NCI-H510A treated with DMSO at 0.1 percent for 48 hours (cell line): ENCODE measurements around the gene PCGF3.
"Not testable (repeated sequence)": the region's sequence is repeated elsewhere in the genome, so short reads cannot be mapped to it uniquely, and the experiment has no call there.

Experiments
- DNase-seq: peaks from one replicate; lab custom pipeline; 2025; lab: John Stamatoyannopoulos, UW

PCGF3 gene

DNA sequence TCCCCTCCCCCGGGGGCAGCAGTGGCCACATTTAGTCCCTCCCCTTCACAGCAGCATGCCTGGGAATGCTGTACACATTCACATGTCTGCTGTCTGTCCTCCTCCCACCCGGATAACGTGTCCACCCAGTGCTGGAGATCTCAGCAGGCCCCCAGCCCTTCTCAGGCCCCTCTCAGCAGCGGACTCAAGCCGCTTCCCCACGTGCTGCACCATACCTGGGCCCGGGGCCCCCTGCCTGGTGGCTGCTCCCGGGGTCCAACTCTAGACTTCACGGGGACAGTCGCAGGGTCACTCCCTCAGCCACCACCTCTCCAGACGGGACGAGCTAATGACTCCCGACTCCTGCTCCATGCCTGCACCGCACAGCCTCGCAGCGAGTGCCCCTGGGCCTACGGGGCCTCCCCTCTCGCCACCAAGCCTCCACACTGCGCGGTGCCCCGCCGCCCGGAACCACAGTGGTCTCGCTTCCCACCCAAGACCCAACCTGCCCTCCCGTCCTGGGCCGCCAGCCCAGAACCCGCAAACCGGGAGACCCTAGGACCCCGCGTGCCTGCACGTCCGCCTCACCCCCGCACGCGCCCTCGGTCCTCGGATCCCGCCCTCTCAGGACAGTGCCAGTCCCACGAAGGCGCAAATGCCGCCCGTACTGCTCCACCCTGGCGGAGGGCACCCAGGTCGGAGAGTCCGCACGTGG is 1.3 kb upstream of the PCGF3 start:
- DNase-seq, result no peak

DNA sequence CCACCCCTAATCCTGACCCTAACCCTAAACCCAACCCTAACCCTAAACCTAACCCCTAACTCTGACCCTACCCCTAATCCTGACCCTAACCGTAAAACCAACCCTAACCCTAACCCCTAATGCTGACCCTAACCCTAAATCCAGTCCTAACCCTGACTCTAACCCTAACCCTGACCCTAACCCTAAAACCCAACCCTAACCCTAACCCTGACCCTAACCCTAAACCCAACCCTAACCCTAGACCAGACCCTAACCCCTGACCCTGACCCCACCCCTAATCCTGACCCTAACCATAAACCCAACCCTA is 708 bp upstream of the PCGF3 start:
- DNase-seq, result no peak

DNA sequence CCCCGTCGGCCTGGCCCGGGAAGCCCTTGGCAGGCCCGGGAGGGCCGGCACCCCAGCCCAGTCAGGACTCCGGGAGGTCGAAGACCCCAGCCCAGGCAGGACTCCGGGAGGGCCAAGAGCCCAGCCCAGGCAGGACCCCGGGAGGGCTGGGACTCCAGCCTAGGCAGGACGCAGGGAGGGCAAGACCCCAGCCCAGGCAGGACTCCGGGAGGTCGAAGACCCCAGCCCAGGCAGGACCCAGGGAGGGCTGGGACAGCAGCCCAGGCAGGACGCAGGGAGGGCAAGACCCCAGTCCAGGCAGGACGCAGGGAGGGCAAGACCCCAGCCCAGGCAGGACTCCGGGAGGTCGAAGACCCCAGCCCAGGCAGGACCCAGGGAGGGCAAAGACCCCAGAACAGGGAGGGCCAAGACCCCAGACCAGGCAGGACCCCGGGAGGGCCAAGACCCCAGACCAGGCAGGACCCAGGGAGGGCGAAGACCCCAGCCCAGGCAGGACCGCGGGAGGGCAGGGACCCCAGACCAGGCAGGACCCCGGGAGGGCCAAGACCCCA is 526 bp downstream of the PCGF3 start:
- not testable (repeated sequence) for DNase-seq

DNA sequence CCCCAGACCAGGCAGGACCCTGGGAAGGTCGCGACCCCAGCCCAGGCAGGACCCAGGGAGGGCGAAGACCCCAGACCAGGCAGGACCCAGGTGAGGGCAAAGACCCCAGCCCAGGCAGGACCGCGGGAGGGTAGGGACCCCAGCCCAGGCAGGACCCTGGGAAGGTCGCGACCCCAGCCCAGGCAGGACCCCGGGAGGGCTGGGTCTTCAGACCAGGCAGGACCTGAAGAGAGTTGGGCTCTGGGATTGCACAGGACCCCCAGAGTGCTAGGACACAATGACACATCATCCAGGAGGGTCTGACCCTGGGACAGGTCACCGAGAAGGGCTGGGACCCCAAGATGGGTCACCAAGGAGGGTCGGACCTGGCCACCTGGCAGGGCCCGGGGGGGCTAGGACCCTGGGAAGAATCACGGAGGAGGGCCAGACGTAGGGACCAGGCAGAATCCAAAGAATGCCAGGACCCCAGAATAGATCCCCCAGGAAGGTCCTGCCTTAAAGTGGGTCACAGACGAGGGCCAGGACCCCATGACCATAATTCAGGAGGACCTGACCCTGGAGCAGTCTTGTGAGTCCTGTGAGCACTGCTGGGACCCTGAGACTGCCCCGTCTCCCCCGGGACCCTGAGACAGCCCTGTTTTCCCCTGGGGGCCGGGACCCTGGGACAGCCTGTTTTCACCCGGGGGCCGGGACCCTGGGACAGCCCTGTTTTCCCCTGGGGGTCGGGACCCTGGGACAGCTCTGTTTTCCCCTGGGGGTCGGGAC is 1.4 kb downstream of the PCGF3 start:
- no peak for DNase-seq

DNA sequence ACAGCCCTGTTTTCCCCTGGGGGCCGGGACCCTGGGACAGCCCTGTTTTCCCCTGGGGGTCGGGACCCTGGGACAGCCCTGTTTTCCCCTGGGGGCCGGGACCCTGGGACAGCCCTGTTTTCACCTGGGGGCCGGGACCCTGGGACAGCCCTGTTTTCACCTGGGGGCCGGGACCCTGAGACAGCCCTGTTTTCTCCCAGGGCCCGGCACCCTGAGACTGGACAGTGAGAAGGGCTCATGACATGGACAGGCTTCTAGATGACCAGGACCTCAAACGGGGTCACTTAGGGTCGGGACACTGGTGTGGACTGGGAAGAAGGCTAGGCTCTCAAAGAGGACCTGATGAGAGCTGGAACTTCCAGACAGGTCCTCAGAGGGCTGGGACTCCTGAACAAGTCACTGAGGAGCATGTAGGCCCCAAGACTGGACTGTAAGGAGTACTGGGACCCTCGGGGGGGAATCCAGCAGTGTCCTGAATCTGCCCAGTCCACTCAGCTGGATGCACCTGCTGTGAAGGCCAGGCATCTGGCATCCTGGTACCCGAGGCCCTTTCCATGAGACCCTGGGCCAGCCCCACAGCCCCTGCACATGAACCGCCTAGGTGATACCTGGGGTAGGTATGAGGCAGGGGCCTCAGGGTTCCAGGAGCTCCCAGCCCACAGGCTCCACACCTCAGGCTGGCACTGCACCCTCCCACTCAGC is 2.4 kb downstream of the PCGF3 start:
- no peak for DNase-seq

DNA sequence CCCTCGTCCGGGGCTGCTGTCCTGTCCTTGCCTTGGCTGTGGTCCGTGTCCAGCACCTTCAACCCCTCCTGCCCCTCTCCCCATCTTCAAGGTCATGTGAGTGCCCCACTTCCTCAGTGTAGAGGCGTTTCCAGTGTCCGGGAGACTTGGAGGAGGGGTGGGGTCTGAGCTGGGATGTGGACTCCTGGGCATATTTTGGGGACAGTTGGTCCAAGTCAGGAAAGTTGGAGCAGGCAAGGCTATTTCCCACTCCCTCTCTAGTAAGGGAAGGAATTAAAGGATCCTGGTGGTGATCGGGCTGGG is 3.0 kb downstream of the PCGF3 start:
- no peak for DNase-seq

DNA sequence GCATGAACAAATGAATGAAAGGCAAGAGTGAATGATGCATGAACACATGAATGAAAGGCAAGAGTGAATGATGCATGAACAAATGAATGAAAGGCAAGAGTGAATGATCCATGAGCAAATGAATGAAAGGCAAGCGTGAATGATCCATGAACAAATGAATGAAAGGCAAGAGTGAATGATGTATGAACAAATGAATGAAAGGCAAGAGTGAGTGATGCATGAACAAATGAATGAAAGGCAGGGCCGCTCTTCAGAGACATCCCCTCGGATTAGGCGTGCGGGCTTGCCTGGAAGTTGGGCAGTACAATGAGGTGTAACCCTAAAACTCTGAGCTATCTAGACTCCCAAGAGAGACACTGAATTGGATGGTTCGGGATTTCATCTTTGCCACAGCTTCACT is 3.7 kb downstream of the PCGF3 start:
- DNase-seq, result no peak

DNA sequence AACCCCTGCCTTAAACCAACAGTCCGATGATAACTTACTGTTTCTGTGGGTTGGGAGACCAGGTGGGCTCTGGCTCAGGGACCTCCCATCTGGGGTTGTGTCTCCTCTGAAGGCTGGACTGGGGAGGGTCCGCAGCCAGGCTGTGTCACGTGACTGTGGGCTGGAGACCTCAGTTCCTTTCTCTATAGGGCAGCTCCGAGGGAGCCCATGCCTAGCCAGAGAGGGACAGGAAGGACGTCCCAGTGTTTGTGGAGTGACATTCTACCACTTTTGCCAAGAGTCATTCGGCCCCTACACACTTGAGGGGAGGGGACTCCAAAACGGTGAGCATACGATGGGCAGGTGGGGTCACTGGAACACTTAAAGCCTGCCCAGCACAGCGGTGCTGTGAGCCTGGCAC is 4.5 kb downstream of the PCGF3 start:
- DNase-seq, result no peak

DNA sequence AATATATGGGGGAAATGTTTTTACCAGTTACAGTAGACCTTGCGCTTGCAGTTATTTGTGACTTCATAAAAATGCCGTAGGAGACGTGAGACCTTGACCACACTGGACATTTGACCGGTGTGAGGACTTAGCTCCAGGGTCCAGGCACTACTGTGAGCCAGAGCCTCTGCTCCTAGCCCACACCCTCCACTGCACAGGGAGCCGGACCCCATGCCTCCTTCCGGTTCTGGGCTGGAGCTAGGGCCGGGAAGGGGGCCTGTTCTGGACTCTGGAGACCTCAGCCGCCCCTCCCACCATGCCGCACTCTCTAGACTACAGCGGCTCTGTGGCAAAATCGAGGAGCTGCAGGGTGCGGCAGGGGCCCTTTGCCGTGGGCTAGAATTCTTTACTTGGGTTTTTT is 5.3 kb downstream of the PCGF3 start:
- no peak for DNase-seq

DNA sequence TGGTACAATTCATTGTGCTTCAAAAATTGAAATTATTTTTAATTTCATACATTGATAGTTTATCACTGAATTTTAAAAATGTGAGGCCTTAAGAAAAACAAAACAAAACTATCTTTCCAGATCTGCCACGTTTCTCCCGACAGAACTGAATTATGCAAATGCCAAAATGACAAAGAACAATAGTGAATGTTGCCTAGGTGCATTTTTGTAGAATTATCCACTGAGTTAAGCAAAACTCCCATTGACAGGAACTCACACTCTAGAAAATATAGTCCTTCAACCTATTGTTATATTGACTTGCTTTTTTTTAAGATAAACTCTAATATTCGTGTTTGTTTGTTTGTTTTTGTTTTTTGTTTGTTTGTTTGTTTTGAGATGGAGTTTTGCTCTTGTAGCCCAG is 6.5 kb downstream of the PCGF3 start:
- DNase-seq, result no peak

DNA sequence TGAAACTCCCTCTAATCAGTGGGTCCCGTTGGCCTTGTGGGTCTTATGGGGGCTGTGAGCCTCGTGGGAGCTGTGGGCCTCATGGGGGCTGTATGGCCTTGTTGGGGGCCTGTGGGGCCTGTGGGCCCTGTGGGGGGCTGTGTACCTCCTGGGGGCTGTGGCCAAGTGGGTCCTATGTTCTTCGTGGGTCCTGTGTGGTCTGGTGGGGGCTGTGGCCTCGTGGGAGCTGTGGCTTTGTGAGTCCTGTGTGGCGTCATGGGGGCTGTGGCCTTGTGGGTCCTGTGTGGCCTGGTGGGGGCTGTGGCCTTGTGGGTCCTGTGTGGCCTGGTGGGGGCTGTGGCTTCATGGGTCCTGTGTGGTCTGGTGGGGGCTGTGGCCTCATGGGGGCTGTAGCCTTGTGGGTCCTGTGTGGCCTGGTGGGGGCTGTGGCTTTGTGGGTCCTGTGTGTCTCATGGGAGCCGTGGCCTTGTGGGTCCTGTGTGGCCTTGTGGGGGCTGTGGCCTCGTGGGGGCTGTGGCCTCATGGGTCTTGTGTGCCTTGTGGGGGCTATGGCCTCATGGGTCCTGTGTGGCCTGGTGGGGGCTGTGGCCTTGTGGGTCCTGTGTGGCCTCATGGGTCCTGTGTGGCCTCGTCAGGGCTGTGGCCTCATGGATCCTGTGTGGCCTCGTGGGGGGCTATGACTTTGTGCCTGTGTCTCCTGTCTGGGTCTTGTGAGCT is 7.4 kb downstream of the PCGF3 start:
- DNase-seq, result no peak

DNA sequence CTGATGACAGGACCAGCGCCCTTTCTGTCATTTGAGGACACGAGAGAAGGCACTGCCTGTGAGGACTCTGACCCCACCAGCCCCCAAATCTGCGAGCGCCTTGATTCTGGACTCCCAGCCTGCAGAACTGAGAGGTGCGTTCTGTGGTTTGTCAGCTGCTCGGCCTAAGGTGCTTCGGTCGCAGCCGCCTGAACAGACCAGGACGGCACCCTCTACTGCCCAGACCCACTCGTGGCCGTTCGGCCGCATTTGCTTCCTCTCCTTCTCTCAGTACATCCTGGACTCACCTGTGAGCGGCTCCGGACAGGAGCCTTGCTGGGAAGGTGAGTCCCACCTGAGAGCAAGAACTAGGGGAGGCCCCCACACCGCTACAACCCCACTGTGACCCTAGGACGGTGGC is 8.5 kb downstream of the PCGF3 start:
- no peak for DNase-seq

DNA sequence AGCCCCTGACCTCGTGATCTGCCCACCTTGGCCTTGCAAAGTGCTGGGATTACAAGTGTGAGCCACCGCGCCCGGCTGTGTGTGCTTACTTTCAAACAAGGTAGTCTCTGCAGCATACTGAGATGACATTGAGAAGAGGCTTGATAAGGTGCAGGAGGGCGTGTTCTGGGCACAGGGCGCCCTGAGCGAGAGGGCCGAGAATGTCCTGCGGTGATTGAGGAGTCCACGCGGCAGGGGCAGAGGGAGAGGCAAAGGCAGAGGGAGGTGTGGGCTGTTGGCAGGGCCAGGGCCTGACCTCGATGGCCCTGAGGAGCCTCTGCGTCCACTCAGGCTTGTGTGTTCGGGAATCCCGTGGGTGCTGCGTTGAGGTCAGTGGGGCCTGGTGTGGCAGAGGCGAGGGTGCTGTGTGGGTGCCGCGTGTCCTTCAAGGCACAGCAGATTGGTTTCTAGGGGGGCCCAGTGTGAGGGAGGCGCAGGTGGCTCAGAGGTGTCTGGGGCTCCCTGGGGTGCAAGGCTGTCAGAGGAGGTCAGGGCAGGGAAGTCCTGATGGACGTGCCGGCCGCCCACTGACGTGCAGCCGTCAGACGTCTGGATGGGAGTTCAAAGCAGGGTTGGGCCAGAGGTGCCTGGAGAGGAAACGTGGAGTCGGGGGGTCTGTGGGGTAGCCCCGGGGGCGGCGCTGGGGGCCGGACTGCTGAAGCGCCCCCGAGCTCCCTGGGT is 12.1 kb downstream of the PCGF3 start:
- DNase-seq, result no peak

DNA sequence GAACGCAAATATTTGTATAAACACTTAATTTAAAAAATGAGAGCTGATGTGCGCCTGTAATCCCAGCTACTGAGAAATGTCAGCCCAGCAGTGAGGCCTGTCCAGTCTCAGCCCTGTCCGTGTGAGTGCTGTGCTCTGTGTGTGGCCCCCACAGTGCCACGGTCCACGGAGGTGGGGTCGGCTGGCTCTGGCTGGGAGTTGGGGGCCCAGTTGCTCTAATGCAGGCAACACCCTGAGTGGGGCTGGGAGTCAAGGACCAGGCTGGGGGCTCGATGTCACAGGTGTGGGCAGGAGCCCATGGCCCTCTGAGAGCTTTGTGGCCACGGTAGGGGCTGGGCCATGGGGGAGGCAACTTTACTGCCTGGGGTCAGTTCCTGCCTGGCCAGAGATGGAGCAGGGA is 12.8 kb downstream of the PCGF3 start:
- DNase-seq, result no peak

DNA sequence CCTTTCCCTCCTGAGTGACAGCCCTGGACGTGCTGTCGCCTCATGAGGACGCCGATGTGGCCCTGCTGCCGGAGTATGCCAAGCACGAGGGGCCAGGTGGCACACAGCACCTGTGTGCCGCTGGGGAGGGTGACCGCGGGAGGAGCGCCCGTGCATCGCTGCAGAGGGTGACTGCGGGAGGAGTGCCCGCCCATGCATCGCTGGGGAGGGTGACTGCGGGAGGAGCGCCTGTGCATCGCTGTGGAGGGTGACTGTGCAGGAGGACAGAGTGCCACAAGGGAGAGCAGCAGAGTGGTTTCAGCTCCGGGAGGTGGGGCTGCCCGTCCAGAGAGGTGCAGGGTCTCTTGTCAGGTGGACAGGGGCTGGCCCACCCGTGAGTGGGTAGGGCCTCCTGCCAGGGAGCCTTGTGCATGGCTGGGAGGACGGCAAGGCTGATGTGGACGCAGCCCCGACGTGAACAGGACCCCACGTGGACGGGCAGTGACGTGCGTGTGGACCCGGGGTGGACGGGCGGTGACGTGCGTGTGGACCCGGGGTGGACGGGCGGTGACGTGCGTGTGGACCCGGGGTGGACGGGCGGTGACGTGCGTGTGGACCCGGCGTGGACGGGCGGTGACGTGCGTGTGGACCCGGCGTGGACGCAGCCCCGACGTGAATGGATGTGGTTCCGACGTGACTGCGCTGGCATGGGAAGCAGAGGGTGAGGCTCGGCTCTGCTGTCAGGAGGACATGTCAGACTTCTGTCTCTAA is 14.7 kb downstream of the PCGF3 start:
- no peak for DNase-seq

DNA sequence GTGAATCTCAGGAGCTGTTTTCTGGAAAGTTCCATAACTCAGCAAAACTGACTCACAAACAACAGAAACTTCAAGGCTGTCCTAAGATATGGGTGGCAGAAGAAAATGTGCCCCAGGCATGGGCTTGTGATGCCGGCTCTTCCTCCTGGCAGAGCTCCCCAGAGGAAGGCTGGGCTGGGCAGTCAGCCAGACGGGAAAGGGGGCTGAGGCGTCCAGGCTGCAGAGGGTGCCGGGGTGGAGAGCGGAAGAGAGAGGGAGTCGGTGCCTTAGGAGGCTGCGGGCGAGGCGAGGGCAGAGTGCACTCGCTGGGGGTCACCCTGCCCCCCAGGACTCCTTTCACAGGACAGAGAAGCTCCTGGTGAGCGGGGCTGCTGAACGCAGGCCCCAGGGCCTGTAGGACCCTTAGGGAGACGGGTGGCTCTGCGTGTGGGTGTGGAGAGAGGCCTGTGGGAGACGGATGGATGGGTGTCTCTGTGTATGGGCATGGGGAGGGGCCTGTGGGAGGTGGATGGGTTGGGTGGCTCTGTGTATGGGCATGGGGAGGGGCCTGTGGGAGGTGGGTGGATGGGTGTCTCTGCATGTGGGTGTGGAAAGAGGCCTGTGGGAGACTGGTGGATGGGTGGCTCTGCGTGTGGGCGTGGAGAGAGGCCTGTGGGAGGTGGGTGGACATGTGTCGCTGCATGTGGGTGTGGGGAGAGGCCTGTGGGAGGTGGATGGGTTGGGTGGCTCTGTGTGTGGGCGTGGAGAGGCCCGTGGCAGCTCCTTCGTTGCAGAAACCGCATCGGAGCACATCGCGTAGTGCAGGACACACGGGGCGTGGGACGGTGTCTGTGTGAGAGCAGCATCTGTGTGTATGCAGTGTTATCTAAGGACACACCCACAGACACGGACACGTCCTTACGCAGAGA is 15.9 kb downstream of the PCGF3 start:
- DNase-seq, result no peak

DNA sequence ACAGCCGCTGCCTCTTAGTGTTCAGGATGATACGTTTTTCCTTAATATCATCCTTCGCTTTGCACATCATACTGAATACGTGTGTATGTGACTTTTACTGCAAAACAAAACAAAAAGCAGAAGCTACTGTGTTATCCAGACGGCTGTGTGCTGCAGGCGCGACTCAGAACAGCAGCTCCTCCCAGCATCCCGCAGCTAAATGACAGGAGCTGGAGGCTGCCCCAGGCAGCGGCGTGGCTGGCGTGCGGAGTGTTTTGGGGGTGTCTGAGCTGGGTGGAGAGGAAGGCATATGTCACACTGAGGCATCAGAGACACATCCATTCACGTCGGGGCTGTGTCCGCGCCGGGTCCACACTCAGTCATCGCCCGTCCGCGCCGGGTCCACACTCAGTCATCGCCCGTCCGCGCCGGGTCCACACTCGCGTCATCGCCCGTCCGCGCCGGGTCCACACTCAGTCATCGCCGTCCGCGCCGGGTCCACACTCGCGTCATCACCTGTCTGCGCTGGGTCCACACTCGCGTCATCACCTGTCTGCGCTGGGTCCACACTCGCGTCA is 16.6 kb downstream of the PCGF3 start:
- DNase-seq, result no peak

DNA sequence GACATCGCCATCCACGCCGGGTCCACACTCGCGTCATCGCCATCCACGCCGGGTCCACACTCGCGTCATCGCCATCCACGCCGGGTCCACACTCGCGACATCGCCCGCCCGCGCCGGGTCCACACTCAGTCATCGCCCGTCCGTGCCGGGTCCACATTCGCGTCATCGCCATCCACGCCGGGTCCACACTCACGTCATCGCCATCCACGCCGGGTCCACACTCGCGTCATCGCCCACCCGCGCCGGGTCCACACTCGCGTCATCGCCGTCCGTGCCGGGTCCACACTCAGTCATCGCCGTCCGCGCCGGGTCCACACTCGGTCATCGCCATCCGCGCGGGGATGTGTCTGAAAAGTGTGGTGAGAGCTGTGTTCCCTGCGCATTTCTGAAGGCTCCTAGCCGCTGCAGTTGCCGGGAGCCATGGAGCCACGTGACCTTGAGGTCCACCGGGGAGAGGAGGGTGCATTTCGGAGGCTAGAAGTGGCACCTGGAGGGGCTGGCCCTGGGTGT is 17.3 kb downstream of the PCGF3 start:
- no peak for DNase-seq

DNA sequence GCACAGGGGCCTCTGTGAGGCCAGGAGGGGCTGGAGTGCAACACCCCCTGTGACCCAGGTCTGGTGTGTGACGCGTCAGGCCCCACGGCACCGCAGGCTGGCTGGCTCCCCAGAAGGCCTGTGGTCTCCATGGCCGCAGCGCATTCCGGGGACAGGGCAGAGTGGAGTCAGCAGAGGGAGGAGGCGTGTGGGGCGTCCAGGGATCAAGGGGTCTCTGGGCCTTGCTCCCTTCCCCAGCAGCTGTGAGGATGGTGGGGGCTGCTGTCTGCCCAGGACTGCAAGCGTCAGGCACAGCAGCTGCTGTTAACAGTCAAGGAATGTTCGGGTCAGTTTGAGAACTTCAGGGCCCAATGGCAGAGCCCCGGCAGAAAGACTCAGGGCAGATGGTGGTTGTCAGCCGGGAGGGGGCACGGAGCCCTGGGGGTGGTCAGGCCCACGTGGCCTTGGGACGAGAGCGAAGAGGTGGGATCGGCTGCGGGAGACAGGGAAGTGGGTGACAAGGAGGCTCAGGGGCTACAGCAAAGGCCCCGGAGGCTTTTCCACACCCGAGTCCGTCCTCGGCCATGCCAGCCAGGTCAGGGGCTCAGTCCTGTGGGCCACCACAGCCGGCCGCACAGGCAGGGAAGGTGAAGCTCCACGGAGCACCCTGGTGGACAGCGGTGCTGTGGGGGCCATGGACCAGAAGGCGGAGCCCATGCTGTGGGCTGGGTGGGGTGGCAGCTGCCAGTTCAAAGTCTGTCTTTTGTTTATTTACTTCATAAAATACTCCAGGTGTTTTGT is 18.3 kb downstream of the PCGF3 start:
- no peak for DNase-seq
